MG63 (cell line): ENCODE measurements around the gene RETREG2. TPM values are rescaled to one million over a fixed set of nuclear protein-coding genes. Genes with fewer than 3 reads are reported as not detected.

Experiments
- total RNA-seq: library from RNA; depleted of rRNA; stranded (reverse); fragments of >200 nt; shearing (Covaris generic); gene quantifications from 2 replicates; pipeline ENCODE4 v1.2.3, GENCODE V29; 2014; ENCODE audit warnings: low replicate concordance; rRNA removed

The RETREG2 gene
- total RNA-seq, 1 experiment from 2014 or later = 85.4 TPM

Other genes starting within 250 kb of the RETREG2 start
- gene CDK5R2, start 218.6 kb upstream of the RETREG2 start, total RNA-seq = not detected in 2 replicates
- not detected in 2 replicates for gene FEV, start 193.1 kb upstream of the RETREG2 start, total RNA-seq
- not detected in 2 replicates for gene CRYBA2, start 184.9 kb upstream of the RETREG2 start, total RNA-seq
- gene CFAP65, start 136.8 kb upstream of the RETREG2 start, total RNA-seq = 0.03 TPM in 1 of 2 replicates, not detected in the other
- 0.16 TPM in 1 of 2 replicates, not detected in the other for gene IHH, start 117.4 kb upstream of the RETREG2 start, total RNA-seq
- 20.9 and 22.6 TPM in 2 replicates for gene NHEJ1, start 17.5 kb upstream of the RETREG2 start, total RNA-seq
- not detected in 2 replicates for gene SLC23A3, start 8.2 kb upstream of the RETREG2 start, total RNA-seq
- gene CNPPD1, start 1.4 kb upstream of the RETREG2 start, total RNA-seq = 35.2 and 40.6 TPM in 2 replicates
- gene ZFAND2B, start 28.5 kb downstream of the RETREG2 start, total RNA-seq = 43.3 and 72.7 TPM in 2 replicates
- gene ABCB6, start 40.7 kb downstream of the RETREG2 start, total RNA-seq = 15.5 and 31.7 TPM in 2 replicates
- gene ATG9A, start 51.4 kb downstream of the RETREG2 start, total RNA-seq = 74.5 and 90.6 TPM in 2 replicates
- 21.3 and 23.4 TPM in 2 replicates for gene ANKZF1, start 51.5 kb downstream of the RETREG2 start, total RNA-seq
- 2.3 and 13.0 TPM in 2 replicates for gene GLB1L, start 67.2 kb downstream of the RETREG2 start, total RNA-seq
- 14.4 and 26.0 TPM in 2 replicates for gene STK16, start 67.2 kb downstream of the RETREG2 start, total RNA-seq
- gene TUBA4B, start 75.0 kb downstream of the RETREG2 start, total RNA-seq = not detected in 2 replicates
- 3.1 and 7.7 TPM in 2 replicates for gene TUBA4A, start 75.6 kb downstream of the RETREG2 start, total RNA-seq
- gene DNAJB2, start 101.1 kb downstream of the RETREG2 start, total RNA-seq = 55.0 and 56.4 TPM in 2 replicates
- not detected in 2 replicates for gene PTPRN, start 131.1 kb downstream of the RETREG2 start, total RNA-seq
- gene RESP18, start 154.5 kb downstream of the RETREG2 start, total RNA-seq = not detected in 2 replicates
- gene DNPEP, start 209.6 kb downstream of the RETREG2 start, total RNA-seq = 56.4 and 73.1 TPM in 2 replicates
- 3.8 and 22.6 TPM in 2 replicates for gene DES, start 240.1 kb downstream of the RETREG2 start, total RNA-seq